H9 (cell line): ENCODE results near the gene RILP. TPM values are rescaled to one million over a fixed set of nuclear protein-coding genes. Genes with fewer than 3 reads are reported as not detected.
A peak's percentile ranks its signal among the peaks of the same experiment; 100 is the strongest.

Source experiments
- DNase-seq: peaks from one replicate; pipeline ENCODE4 v3.0.0-alpha.2; 2017
- H2AFZ ChIP-seq: one replicate; pipeline ENCODE4 v1.6.1; 2013; ENCODE audit warnings: mild to moderate bottlenecking, low read length, control low read depth, moderate library complexity
- H2AK5ac ChIP-seq: 2 replicates; pipeline ENCODE4 v1.6.1; 2013; ENCODE audit warnings: low read length, control low read depth, mixed read lengths; ENCODE audit not compliant: insufficient read length
- H2BK120ac ChIP-seq: one replicate; pipeline ENCODE4 v1.6.1; 2013; ENCODE audit warnings: low read depth, mild to moderate bottlenecking, low read length, control low read depth, inconsistent platforms; ENCODE audit not compliant: poor library complexity, severe bottlenecking
- H2BK12ac ChIP-seq: 2 replicates; pipeline ENCODE4 v1.6.1; 2013; ENCODE audit warnings: low read length, control low read depth, mixed read lengths, low read depth; ENCODE audit not compliant: insufficient read length
- H2BK15ac ChIP-seq: 2 replicates; pipeline ENCODE4 v1.6.1; 2013; ENCODE audit warnings: low read depth, low read length, control low read depth
- H2BK20ac ChIP-seq: one replicate; pipeline ENCODE4 v1.6.1; 2013; ENCODE audit warnings: low read depth, mild to moderate bottlenecking, low read length, control low read depth, inconsistent platforms; ENCODE audit not compliant: poor library complexity, severe bottlenecking
- H2BK5ac ChIP-seq: 2 replicates; pipeline ENCODE4 v1.6.1; 2013; ENCODE audit warnings: low read length, control low read depth, mixed read lengths; ENCODE audit not compliant: insufficient read length
- H3K14ac ChIP-seq: 2 replicates; pipeline ENCODE4 v1.6.1; 2013; ENCODE audit warnings: low read length, control low read depth; ENCODE audit not compliant: insufficient read depth
- H3K18ac ChIP-seq: 2 replicates; pipeline ENCODE4 v1.6.1; 2013; ENCODE audit warnings: low read depth, mild to moderate bottlenecking, mixed read lengths, low read length, control low read depth; ENCODE audit not compliant: insufficient read length
- H3K23ac ChIP-seq: 2 replicates; pipeline ENCODE4 v1.6.1; 2013; ENCODE audit warnings: low read length, control low read depth, mixed read lengths, low read depth; ENCODE audit not compliant: insufficient read length
- H3K23me2 ChIP-seq: 2 replicates; pipeline ENCODE4 v1.6.1; 2013; ENCODE audit warnings: low read depth, mild to moderate bottlenecking, mixed read lengths, low read length, control low read depth; ENCODE audit not compliant: insufficient read length, poor library complexity, severe bottlenecking
- H3K27ac ChIP-seq: 2 replicates; pipeline ENCODE4 v1.5.1; 2013; ENCODE audit warnings: low read length, control low read depth, mixed read lengths, low read depth; ENCODE audit not compliant: insufficient read length
- H3K27me3 ChIP-seq: 2 replicates; pipeline ENCODE4 v1.6.1; 2013; ENCODE audit warnings: low read length, control low read depth, inconsistent platforms; ENCODE audit not compliant: insufficient read depth
- H3K4ac ChIP-seq: 2 replicates; pipeline ENCODE4 v1.6.1; 2013; ENCODE audit warnings: low read depth, mild to moderate bottlenecking, control low read depth, inconsistent platforms, low read length, moderate library complexity
- H3K4me1 ChIP-seq: 2 replicates; pipeline ENCODE4 v1.6.1; 2013; ENCODE audit warnings: low read length, control low read depth, inconsistent platforms; ENCODE audit not compliant: insufficient read depth
- H3K4me2 ChIP-seq: 2 replicates; pipeline ENCODE4 v1.6.1; 2013; ENCODE audit warnings: low read length, control low read depth, mixed read lengths; ENCODE audit not compliant: insufficient read length, insufficient read depth
- H3K56ac ChIP-seq: 2 replicates; pipeline ENCODE4 v1.6.1; 2013; ENCODE audit warnings: low read depth, mild to moderate bottlenecking, mixed read lengths, low read length, control low read depth; ENCODE audit not compliant: insufficient read length
- H3K79me1 ChIP-seq: 2 replicates; pipeline ENCODE4 v1.6.1; 2013; ENCODE audit warnings: low read depth, mild to moderate bottlenecking, moderate library complexity, low read length, control low read depth, inconsistent platforms; ENCODE audit not compliant: insufficient read depth, poor library complexity, severe bottlenecking
- H3K79me2 ChIP-seq: 2 replicates; pipeline ENCODE4 v1.6.1; 2013; ENCODE audit warnings: low read length, control low read depth, inconsistent platforms; ENCODE audit not compliant: insufficient read depth
- H3K9ac ChIP-seq: 2 replicates; pipeline ENCODE4 v1.6.1; 2013; ENCODE audit warnings: low read length, control low read depth, mixed read lengths; ENCODE audit not compliant: insufficient read length; ENCODE audit errors: extremely low read depth
- H3K9me3 ChIP-seq: one replicate; pipeline ENCODE4 v1.6.1; 2013; ENCODE audit warnings: low read depth, low read length, inconsistent platforms; ENCODE audit not compliant: control insufficient read depth
- H3T11ph ChIP-seq: one replicate; pipeline ENCODE4 v1.6.1; 2013; ENCODE audit warnings: mild to moderate bottlenecking, low read length, control low read depth, inconsistent platforms
- H4K20me1 ChIP-seq: one replicate; pipeline ENCODE4 v1.6.1; 2013; ENCODE audit not compliant: control insufficient read depth, insufficient read length, insufficient read depth
- H4K5ac ChIP-seq: 2 replicates; pipeline ENCODE4 v1.6.1; 2013; ENCODE audit warnings: low read depth, mild to moderate bottlenecking, mixed read lengths, low read length, control low read depth; ENCODE audit not compliant: insufficient read length
- H4K8ac ChIP-seq: replicated peaks from 2 replicates; pipeline ENCODE4 v1.6.1; 2013; ENCODE audit warnings: low read length, control low read depth, mixed read lengths, low read depth; ENCODE audit not compliant: insufficient read length
- H4K91ac ChIP-seq: 2 replicates; pipeline ENCODE4 v1.6.1; 2013; ENCODE audit warnings: low read depth, mild to moderate bottlenecking, moderate library complexity, mixed read lengths, low read length, control low read depth; ENCODE audit not compliant: insufficient read length
- H3K27ac Mint-ChIP-seq, 3 experiments: 2 replicates in 2 of 3; 3 replicates in 1 of 3; pipeline ENCODE4 v1.8.0; 2020 to 2021; ENCODE audit warnings: mixed read lengths in 3 of 3, mild to moderate bottlenecking in 1 of 3, moderate library complexity in 1 of 3
- H3K27me3 Mint-ChIP-seq: 2 replicates; pipeline ENCODE4 v1.8.0; 2021; ENCODE audit warnings: low read depth, mild to moderate bottlenecking, moderate library complexity, mixed read lengths
- H3K36me3 Mint-ChIP-seq, 3 experiments: 2 replicates in 2 of 3; 3 replicates in 1 of 3; pipeline ENCODE4 v1.8.0; 2020 to 2021; ENCODE audit warnings: low read depth in 3 of 3, mixed read lengths in 3 of 3; ENCODE audit not compliant: insufficient read depth in 1 of 3
- H3K4me1 Mint-ChIP-seq, 2 experiments: 2 replicates each; pipeline ENCODE4 v1.8.0; 2020; ENCODE audit warnings: mixed read lengths in 2 of 2
- H3K4me3 Mint-ChIP-seq, 2 experiments: 2 replicates in 1 of 2; 3 replicates in 1 of 2; pipeline ENCODE4 v1.8.0; 2020 to 2021; ENCODE audit warnings: mild to moderate bottlenecking in 2 of 2, mixed read lengths in 2 of 2, moderate library complexity in 1 of 2
- H3K9me3 Mint-ChIP-seq, 2 experiments: 2 replicates in 1 of 2; 3 replicates in 1 of 2; pipeline ENCODE4 v1.8.0; 2020; ENCODE audit warnings: mild to moderate bottlenecking in 2 of 2, mixed read lengths in 2 of 2, moderate library complexity in 1 of 2
- WGBS: extraction: QIAGEN DNeasy Blood & Tissue Kit; methylation state at CpG from one replicate; pipeline ENCODE4 v1.1.7; 2013; ENCODE audit warnings: missing lambda C conversion rate, low lambda C conversion rate, mixed read lengths; ENCODE audit not compliant: insufficient read length; ENCODE audit errors: extremely low coverage; 5-methylcytosine and 5-hydroxymethylcytosine counted together
- total RNA-seq: library from RNA; stranded (reverse); gene quantifications from 2 replicates; pipeline ENCODE4 v1.2.1, GENCODE V29; 2021
- TF ChIP-seq, protein P1 (sequence below): fragments of 200-600 bp; sonication (generic); conservative IDR thresholded peaks from 3 replicates; pipeline ENCODE4 v1.8.0; 2021; ENCODE audit warnings: antibody characterized with exemption, mild to moderate bottlenecking

The RILP gene
- total RNA-seq, 1 experiment from 2014 or later = 5.4 TPM

DNA sequence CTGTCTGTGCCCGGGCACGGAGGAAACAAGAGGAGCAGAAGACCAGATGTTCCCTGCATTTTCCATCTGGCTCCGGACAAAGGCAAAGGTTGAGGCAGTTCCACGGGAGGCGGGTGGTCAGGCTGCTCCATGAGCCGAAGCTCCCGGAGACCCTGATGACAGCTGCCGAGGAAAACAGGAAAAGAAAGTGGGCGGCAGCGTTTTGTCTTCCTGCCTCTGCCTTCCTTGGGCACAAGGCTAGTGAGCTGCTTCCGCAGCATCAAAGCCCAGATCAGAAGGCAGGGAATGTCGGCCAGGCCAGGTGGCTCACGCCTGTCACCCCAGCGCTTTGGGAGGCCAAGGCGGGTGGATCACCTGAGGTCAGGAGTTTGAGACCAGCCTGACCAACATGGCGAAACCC, 37.3 kb downstream of the RILP start:
- TF ChIP-seq, protein P1, sequence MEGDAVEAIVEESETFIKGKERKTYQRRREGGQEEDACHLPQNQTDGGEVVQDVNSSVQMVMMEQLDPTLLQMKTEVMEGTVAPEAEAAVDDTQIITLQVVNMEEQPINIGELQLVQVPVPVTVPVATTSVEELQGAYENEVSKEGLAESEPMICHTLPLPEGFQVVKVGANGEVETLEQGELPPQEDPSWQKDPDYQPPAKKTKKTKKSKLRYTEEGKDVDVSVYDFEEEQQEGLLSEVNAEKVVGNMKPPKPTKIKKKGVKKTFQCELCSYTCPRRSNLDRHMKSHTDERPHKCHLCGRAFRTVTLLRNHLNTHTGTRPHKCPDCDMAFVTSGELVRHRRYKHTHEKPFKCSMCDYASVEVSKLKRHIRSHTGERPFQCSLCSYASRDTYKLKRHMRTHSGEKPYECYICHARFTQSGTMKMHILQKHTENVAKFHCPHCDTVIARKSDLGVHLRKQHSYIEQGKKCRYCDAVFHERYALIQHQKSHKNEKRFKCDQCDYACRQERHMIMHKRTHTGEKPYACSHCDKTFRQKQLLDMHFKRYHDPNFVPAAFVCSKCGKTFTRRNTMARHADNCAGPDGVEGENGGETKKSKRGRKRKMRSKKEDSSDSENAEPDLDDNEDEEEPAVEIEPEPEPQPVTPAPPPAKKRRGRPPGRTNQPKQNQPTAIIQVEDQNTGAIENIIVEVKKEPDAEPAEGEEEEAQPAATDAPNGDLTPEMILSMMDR = no peak
- H3K79me2 ChIP-seq = no peaks in the 10 kb centered on the region
- Mint-ChIP-seq H3K4me3 (no peak overlapping the region), H3K27ac (peak overlapping the region in 1 of 3 experiments; percentile 72; a peak in 1 of 7 replicates), H3K4me1 (peaks cover 0 to under 1% of the 10 kb centered on the region in 2 experiments; a peak in 1 of 4 replicates), H3K27me3 (no peaks in the 10 kb centered on the region), H3K9me3 (no peaks in the 10 kb centered on the region), H3K36me3 (peaks cover 2 to 12% (median 7%) of the 10 kb centered on the region in 3 experiments; a peak in 5 of 7 replicates)
- no peak overlapping the region for H3K9ac ChIP-seq
- DNase-seq = no peak
- no peaks in the 10 kb centered on the region for H3K79me1 ChIP-seq
- no peak overlapping the region for H3K14ac ChIP-seq
- no peak overlapping the region for H4K8ac ChIP-seq
- no peaks in the 10 kb centered on the region for H4K20me1 ChIP-seq
- H3K9me3 ChIP-seq = no peaks in the 10 kb centered on the region
- H3K4me1 ChIP-seq = no peaks in the 10 kb centered on the region
- no peak overlapping the region for H2BK120ac ChIP-seq
- no peak overlapping the region for H3T11ph ChIP-seq
- H2BK12ac ChIP-seq = no peak overlapping the region
- H3K18ac ChIP-seq = no peak overlapping the region
- no peak overlapping the region for H3K56ac ChIP-seq
- H3K23me2 ChIP-seq = no peaks in the 10 kb centered on the region
- H3K27ac ChIP-seq = no peak overlapping the region
- H3K4ac ChIP-seq = no peak overlapping the region
- H2BK5ac ChIP-seq = no peak overlapping the region
- H3K27me3 ChIP-seq = no peaks in the 10 kb centered on the region
- no peak overlapping the region for H4K5ac ChIP-seq
- no CpG with 5 or more reads among the region's 16 CpGs for WGBS
- no peak overlapping the region for H2BK15ac ChIP-seq
- no peak overlapping the region for H2AK5ac ChIP-seq
- H3K4me2 ChIP-seq = no peak overlapping the region
- H2BK20ac ChIP-seq = no peak overlapping the region
- H3K23ac ChIP-seq = no peak overlapping the region
- no peak overlapping the region for H2AFZ ChIP-seq
- H4K91ac ChIP-seq = no peak overlapping the region
